ENCODE measurements around the gene LRRC49.

Gene LRRC49

DNA sequence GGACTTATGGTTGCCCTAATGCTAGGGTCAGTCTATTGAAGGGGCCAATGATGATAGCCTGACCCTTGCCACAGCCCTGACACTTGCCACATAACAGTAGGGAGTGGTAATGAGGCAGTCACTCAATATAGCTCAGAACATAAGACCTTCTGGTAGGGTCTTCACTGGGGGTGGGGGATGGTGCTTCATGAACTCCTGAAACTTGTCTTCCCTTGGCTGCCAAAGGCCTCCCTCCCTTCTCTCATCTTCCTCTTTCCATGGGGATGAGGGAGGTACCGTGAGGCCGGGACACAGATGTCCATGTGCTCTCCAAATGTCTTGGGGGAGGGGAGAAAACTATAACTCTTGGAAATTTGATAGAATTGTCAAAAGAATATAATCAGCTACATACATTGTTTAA is 201.5 kb downstream of the LRRC49 start:
- no peak for TF ChIP-seq EZH2phosphoT487 (IDR thresholded peaks at IDR 0.05; ENCODE audit: borderline replicate concordance, low read length)
- TF ChIP-seq, protein P1, sequence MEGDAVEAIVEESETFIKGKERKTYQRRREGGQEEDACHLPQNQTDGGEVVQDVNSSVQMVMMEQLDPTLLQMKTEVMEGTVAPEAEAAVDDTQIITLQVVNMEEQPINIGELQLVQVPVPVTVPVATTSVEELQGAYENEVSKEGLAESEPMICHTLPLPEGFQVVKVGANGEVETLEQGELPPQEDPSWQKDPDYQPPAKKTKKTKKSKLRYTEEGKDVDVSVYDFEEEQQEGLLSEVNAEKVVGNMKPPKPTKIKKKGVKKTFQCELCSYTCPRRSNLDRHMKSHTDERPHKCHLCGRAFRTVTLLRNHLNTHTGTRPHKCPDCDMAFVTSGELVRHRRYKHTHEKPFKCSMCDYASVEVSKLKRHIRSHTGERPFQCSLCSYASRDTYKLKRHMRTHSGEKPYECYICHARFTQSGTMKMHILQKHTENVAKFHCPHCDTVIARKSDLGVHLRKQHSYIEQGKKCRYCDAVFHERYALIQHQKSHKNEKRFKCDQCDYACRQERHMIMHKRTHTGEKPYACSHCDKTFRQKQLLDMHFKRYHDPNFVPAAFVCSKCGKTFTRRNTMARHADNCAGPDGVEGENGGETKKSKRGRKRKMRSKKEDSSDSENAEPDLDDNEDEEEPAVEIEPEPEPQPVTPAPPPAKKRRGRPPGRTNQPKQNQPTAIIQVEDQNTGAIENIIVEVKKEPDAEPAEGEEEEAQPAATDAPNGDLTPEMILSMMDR (IDR thresholded peaks at IDR 0.05; ENCODE audit: low read depth, low read length, poor library complexity, severe bottlenecking) = no peak

DNA sequence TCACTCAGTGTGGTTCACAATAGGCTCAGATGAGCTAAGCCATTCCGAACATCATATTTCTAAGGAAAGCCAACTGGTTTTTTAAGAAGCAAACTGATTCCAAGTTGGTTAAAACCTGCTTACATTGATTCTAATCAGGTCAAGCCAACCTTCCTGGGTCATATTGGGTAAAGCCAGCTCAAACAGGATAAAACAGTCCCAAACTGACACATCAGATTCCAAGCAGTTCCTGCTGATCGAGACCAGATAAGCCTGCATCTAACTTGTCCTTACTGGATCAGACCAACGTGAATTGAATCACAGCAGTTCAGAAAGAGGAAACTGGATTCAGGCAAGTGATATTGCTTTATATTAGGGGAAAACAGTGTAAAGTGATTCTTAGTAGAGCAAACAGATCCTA is 204.1 kb downstream of the LRRC49 start:
- no peaks in the 10 kb centered on the region for H3K4me1 ChIP-seq (ENCODE audit: control insufficient read depth, low read length)
- H3K4me3 ChIP-seq (ENCODE audit: low read length) = no peak overlapping the region
- H3K9me3 ChIP-seq (ENCODE audit: control insufficient read depth, insufficient read depth, low read length) = no peaks in the 10 kb centered on the region; the same call in 1 of the 2 replicates
- no peak for TF ChIP-seq EZH2phosphoT487 (IDR thresholded peaks at IDR 0.05; ENCODE audit: borderline replicate concordance, low read length)
- TF ChIP-seq, protein P1 (IDR thresholded peaks at IDR 0.05; ENCODE audit: low read depth, low read length, poor library complexity, severe bottlenecking) = no peak
- no peaks in the 10 kb centered on the region for H4K20me1 ChIP-seq (ENCODE audit: control insufficient read depth, insufficient read depth, low read depth, low read length)
- no peaks in the 10 kb centered on the region for H3K36me3 ChIP-seq (ENCODE audit: control insufficient read depth, low read length)
- H3F3A ChIP-seq (ENCODE audit: control insufficient read depth, insufficient read depth) = no peaks in the 10 kb centered on the region
- H3K9me2 ChIP-seq (replicated peaks; ENCODE audit: control insufficient read depth, low read length) = no peaks in the 10 kb centered on the region
- H3K79me2 ChIP-seq (ENCODE audit: control insufficient read depth, low read length) = no peaks in the 10 kb centered on the region
- no peak overlapping the region for H3K4me2 ChIP-seq (ENCODE audit: low read length)
- no peak overlapping the region for H3K27ac ChIP-seq (ENCODE audit: low read depth, low read length)
- H3K27me3 ChIP-seq (ENCODE audit: control insufficient read depth, low read length) = no peaks in the 10 kb centered on the region

More for the DNA sequence above, 201.5 kb downstream of the LRRC49 start:
- no peaks in the 10 kb centered on the region for H3K79me2 ChIP-seq (ENCODE audit: control insufficient read depth, low read length)
- no peak overlapping the region for H3K27ac ChIP-seq (ENCODE audit: low read depth, low read length)
- H3K36me3 ChIP-seq (ENCODE audit: control insufficient read depth, low read length) = no peaks in the 10 kb centered on the region
- H3F3A ChIP-seq (ENCODE audit: control insufficient read depth, insufficient read depth) = no peaks in the 10 kb centered on the region
- H4K20me1 ChIP-seq (ENCODE audit: control insufficient read depth, insufficient read depth, low read depth, low read length) = no peaks in the 10 kb centered on the region
- H3K4me1 ChIP-seq (ENCODE audit: control insufficient read depth, low read length) = no peaks in the 10 kb centered on the region
- H3K9me3 ChIP-seq (ENCODE audit: control insufficient read depth, insufficient read depth, low read length) = no peaks in the 10 kb centered on the region; the same call in 1 of the 2 replicates
- no peak overlapping the region for H3K4me3 ChIP-seq (ENCODE audit: low read length)
- no peak overlapping the region for H3K4me2 ChIP-seq (ENCODE audit: low read length)
- no peaks in the 10 kb centered on the region for H3K9me2 ChIP-seq (replicated peaks; ENCODE audit: control insufficient read depth, low read length)
- H3K27me3 ChIP-seq (ENCODE audit: control insufficient read depth, low read length) = no peaks in the 10 kb centered on the region

DNA sequence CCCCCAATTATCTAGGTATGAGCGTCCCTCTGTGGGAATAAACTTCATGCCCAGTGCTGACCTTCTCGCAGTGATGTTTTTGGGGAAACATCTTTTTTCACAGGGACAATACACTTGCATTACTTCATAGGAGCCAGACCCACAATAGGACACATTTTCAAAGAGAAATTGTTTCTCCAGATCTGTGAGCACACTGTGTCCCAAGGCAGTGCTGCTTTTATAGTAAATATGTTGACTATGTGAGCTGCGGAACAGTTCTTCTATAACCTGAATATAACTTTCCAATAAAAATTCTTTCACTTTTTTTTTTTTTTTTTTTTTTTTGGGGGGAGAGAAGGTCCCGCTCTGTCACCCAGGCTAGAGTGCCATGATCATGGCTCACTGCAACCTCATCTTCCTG is 205.3 kb downstream of the LRRC49 start:
- H3K9me2 ChIP-seq (replicated peaks; ENCODE audit: control insufficient read depth, low read length) = no peaks in the 10 kb centered on the region
- H3K4me1 ChIP-seq (ENCODE audit: control insufficient read depth, low read length) = no peaks in the 10 kb centered on the region
- no peak for TF ChIP-seq EZH2phosphoT487 (IDR thresholded peaks at IDR 0.05; ENCODE audit: borderline replicate concordance, low read length)
- TF ChIP-seq, protein P1 (IDR thresholded peaks at IDR 0.05; ENCODE audit: low read depth, low read length, poor library complexity, severe bottlenecking) = no peak
- H3K9me3 ChIP-seq (ENCODE audit: control insufficient read depth, insufficient read depth, low read length) = no peaks in the 10 kb centered on the region; the same call in 1 of the 2 replicates
- H3F3A ChIP-seq (ENCODE audit: control insufficient read depth, insufficient read depth) = no peaks in the 10 kb centered on the region
- H3K27me3 ChIP-seq (ENCODE audit: control insufficient read depth, low read length) = no peaks in the 10 kb centered on the region
- no peak overlapping the region for H3K4me3 ChIP-seq (ENCODE audit: low read length)
- no peaks in the 10 kb centered on the region for H3K79me2 ChIP-seq (ENCODE audit: control insufficient read depth, low read length)
- no peak overlapping the region for H3K4me2 ChIP-seq (ENCODE audit: low read length)
- no peaks in the 10 kb centered on the region for H4K20me1 ChIP-seq (ENCODE audit: control insufficient read depth, insufficient read depth, low read depth, low read length)
- H3K27ac ChIP-seq (ENCODE audit: low read depth, low read length) = no peak overlapping the region
- no peaks in the 10 kb centered on the region for H3K36me3 ChIP-seq (ENCODE audit: control insufficient read depth, low read length)
